ENCODE data around the gene PFKFB1. TPM values are rescaled to one million over a fixed set of nuclear protein-coding genes. Genes with fewer than 3 reads are reported as not detected.

Gene PFKFB1
- total RNA-seq = 1 to 10 TPM in 1 of 5 donors, under 1 TPM in 4; 0.18 to 1.4 (median 0.61) TPM
- total RNA-seq (2013) = 0.48 TPM
- 0.05 to 2.0 (median 0.59) reads per million in 29 experiments for total RNA-seq

DNA sequence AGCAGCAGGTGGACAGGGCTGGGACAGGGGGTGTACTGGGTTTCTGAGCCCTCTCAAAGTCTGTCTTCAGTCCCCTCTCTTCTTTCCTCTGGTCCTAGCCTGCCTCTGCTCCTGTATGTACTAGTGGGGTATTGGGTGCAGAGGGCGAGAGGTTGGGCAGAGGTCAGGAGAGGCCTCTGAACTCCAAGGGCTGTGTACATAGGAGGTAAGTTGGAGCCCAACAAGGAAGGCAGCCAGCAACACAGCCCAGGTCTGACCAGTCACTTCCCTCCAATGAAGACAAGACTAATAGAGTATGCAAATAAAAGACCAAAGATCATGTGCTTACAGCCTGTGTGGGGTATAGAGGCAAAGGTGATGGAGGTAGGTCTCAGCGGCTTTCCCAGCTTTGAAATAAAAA lies at the start of gene PFKFB1:
Gene PFKFB1, minus strand, starts transcription at position 90 of the 400 bp plus-strand sequence. CDS start 181 bp downstream, outside the sequence.
- Mint-ChIP-seq H3K27me3 (peaks cover 0 to 19% of the 10 kb centered on the region in 2 donors), H3K4me3 (no peak within 1 kb of the TSS), H3K4me1 (peaks cover 0 to under 1% (median 0%) of the 10 kb centered on the region in 3 donors), H3K27ac (no peak within 1 kb of the TSS), H3K9me3 (no peaks in the 10 kb centered on the region), H3K36me3 (no peaks in the 10 kb centered on the region)
- WGBS (ENCODE audit: insufficient coverage) = no CpG with 5 or more reads among the region's 2 CpGs
- no peak within 1 kb of the TSS for H3K27ac ChIP-seq (ENCODE audit: low read length)
- ChIA-PET CTCF (interaction anchor here in 1 of 2 donors (1.3 kb wide), 1 partner anchor 9 kb away, joined by 3 read pairs; no protein-coding TSS in a partner anchor), POLR2A (no interaction called here)
- ATAC-seq (replicated peaks in 1 of 4) (no peak), DNase-seq (no peak)
- H3K9me3 ChIP-seq = no peaks in the 10 kb centered on the region
- peaks cover 0 to under 1% of the 10 kb centered on the region in 2 experiments for H3K4me1 ChIP-seq (ENCODE audit: control insufficient read depth in 1 of 2, extremely low read depth in 1 of 2, insufficient read depth in 2 of 2, low read length in 2 of 2)
- no peaks in the 10 kb centered on the region for H3K27me3 ChIP-seq (replicated peaks in 1 of 2; ENCODE audit: control insufficient read depth in 2 of 2, extremely low read depth in 1 of 2, insufficient read depth in 2 of 2, low read length in 1 of 2)
- no peak within 1 kb of the TSS for H3K4me3 ChIP-seq (ENCODE audit: control insufficient read depth in 1 of 2, extremely low read depth in 1 of 2, low read length in 1 of 2)
- no peaks in the 10 kb centered on the region for H3K36me3 ChIP-seq (ENCODE audit: control insufficient read depth in 2 of 2, extremely low read depth in 1 of 2, insufficient read depth in 1 of 2, low read length in 1 of 2)

DNA sequence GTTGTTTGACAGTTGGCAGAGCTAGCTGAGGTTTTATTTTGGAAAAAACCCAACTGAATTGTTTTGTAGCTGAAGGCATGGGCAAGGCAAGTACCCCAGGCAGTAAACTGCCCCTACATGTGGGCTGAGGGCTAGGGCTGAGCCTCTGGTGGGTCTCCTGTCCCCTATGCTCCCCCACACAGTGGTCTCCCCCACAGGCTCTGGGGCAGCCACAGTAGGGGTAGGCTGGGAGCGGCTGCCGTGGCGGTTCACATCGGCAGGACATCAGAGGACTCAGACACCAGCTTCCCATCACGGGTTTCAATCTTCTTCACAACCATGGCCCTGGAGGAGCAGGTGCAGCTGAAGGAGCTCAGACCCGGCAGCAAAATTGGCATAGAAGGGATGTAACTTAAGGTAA lies 47.5 kb upstream of the PFKFB1 start:
- CTCF ChIA-PET = no interaction called here
- Histone ChIP-seq H3K4me3 (ENCODE audit: control insufficient read depth in 1 of 2, extremely low read depth in 1 of 2, low read length in 1 of 2) (no peak overlapping the region), H3K36me3 (ENCODE audit: control insufficient read depth in 2 of 2, extremely low read depth in 1 of 2, insufficient read depth in 1 of 2, low read length in 1 of 2) (no peaks in the 10 kb centered on the region), H3K9me3 (no peaks in the 10 kb centered on the region), H3K27me3 (replicated peaks in 1 of 2; ENCODE audit: control insufficient read depth in 2 of 2, extremely low read depth in 1 of 2, insufficient read depth in 2 of 2, low read length in 1 of 2) (no peaks in the 10 kb centered on the region), H3K4me1 (ENCODE audit: control insufficient read depth in 1 of 2, extremely low read depth in 1 of 2, insufficient read depth in 2 of 2, low read length in 2 of 2) (no peaks in the 10 kb centered on the region), H3K27ac (ENCODE audit: low read length) (no peak overlapping the region)
- WGBS (ENCODE audit: insufficient coverage) = no CpG with 5 or more reads among the region's 6 CpGs
- Mint-ChIP-seq H3K4me1 (no peaks in the 10 kb centered on the region), H3K36me3 (no peaks in the 10 kb centered on the region), H3K27ac (no peak overlapping the region), H3K4me3 (no peak overlapping the region), H3K9me3 (no peaks in the 10 kb centered on the region), H3K27me3 (no peaks in the 10 kb centered on the region)
- DNase-seq = no peak
- no peak for ATAC-seq (replicated peaks in 1 of 4)
- POLR2A ChIA-PET = no interaction called here

DNA sequence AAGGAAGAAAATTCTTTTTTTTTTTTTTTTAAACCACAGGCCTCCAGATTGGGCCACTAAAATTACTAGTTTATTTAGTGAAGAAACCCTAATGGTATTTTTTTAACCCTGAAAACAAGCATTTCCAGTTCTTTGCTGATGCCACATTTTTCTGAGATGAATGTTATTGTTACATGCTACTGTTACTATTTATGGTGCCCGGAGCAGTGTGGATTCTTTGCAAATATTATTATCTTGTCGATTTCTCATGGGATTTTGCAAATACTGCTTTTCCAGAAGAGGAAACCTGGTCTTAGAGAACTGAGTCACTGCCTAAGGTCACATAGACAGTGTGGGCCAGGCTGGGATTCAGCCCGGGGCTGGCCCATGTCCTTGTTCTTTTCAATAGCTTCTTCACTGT lies 45.5 kb upstream of the PFKFB1 start:
- Histone ChIP-seq H3K9me3 (no peaks in the 10 kb centered on the region), H3K36me3 (ENCODE audit: control insufficient read depth in 2 of 2, extremely low read depth in 1 of 2, insufficient read depth in 1 of 2, low read length in 1 of 2) (no peaks in the 10 kb centered on the region), H3K4me1 (ENCODE audit: control insufficient read depth in 1 of 2, extremely low read depth in 1 of 2, insufficient read depth in 2 of 2, low read length in 2 of 2) (no peaks in the 10 kb centered on the region), H3K27me3 (replicated peaks in 1 of 2; ENCODE audit: control insufficient read depth in 2 of 2, extremely low read depth in 1 of 2, insufficient read depth in 2 of 2, low read length in 1 of 2) (no peaks in the 10 kb centered on the region), H3K27ac (ENCODE audit: low read length) (no peak overlapping the region), H3K4me3 (ENCODE audit: control insufficient read depth in 1 of 2, extremely low read depth in 1 of 2, low read length in 1 of 2) (no peak overlapping the region)
- POLR2A ChIA-PET = no interaction called here
- Mint-ChIP-seq H3K4me1 (no peaks in the 10 kb centered on the region), H3K4me3 (no peak overlapping the region), H3K27ac (no peak overlapping the region), H3K36me3 (no peaks in the 10 kb centered on the region), H3K27me3 (no peaks in the 10 kb centered on the region), H3K9me3 (no peaks in the 10 kb centered on the region)
- CTCF ChIA-PET = interaction anchor here in 1 of 2 donors (0.7 kb wide), 1 partner anchor 595 kb away, joined by 3 read pairs; no protein-coding TSS in a partner anchor
- no peak for DNase-seq
- WGBS (ENCODE audit: insufficient coverage) = no CpG with 5 or more reads among the region's 3 CpGs
- ATAC-seq (replicated peaks in 1 of 4) = no peak

- H3K27ac Mint-ChIP-seq = no peak overlapping the region
- ChIA-PET CTCF (no interaction called here), POLR2A (no interaction called here)
- H3K4me3 Mint-ChIP-seq = no peak overlapping the region
- no peaks in the 10 kb centered on the region for H3K9me3 Mint-ChIP-seq
- H3K4me3 ChIP-seq (ENCODE audit: control insufficient read depth in 1 of 2, extremely low read depth in 1 of 2, low read length in 1 of 2) = no peak overlapping the region
- H3K36me3 ChIP-seq (ENCODE audit: control insufficient read depth in 2 of 2, extremely low read depth in 1 of 2, insufficient read depth in 1 of 2, low read length in 1 of 2) = no peaks in the 10 kb centered on the region
- ATAC-seq (replicated peaks in 1 of 4) = no peak
- no peak for DNase-seq
- H3K4me1 Mint-ChIP-seq = no peaks in the 10 kb centered on the region
- H3K27me3 Mint-ChIP-seq = peaks cover 0 to 3% of the 10 kb centered on the region in 2 donors
- H3K9me3 ChIP-seq = no peaks in the 10 kb centered on the region
- H3K27ac ChIP-seq (ENCODE audit: low read length) = no peak overlapping the region
- H3K27me3 ChIP-seq (replicated peaks in 1 of 2; ENCODE audit: control insufficient read depth in 2 of 2, extremely low read depth in 1 of 2, insufficient read depth in 2 of 2, low read length in 1 of 2) = no peaks in the 10 kb centered on the region
- WGBS (ENCODE audit: insufficient coverage) = no CpG with 5 or more reads among the region's 2 CpGs
- no peaks in the 10 kb centered on the region for H3K4me1 ChIP-seq (ENCODE audit: control insufficient read depth in 1 of 2, extremely low read depth in 1 of 2, insufficient read depth in 2 of 2, low read length in 2 of 2)
- H3K36me3 Mint-ChIP-seq = no peaks in the 10 kb centered on the region
These were observed 39.4 kb upstream of the PFKFB1 start for GRCh38 chrX:55033429-55033828.

GRCh38 chrX:55030271-55031205 lies 36.5 kb upstream of the PFKFB1 start, which contains the start of gene ALAS2:
Gene ALAS2 (minus strand): TSS chrX:55030977. CDS start chrX:55026000, 4,977 bp downstream.
- no peak within 1 kb of the TSS for H3K4me3 ChIP-seq (ENCODE audit: control insufficient read depth in 1 of 2, extremely low read depth in 1 of 2, low read length in 1 of 2)
- POLR2A ChIA-PET = no interaction called here
- CTCF ChIA-PET = interaction anchor here in 1 of 2 donors (0.5 kb wide), 1 partner anchor 1239 kb away, joined by 4 read pairs; no protein-coding TSS in a partner anchor
- H3K27me3 Mint-ChIP-seq = peaks cover 0 to 17% of the 10 kb centered on the region in 2 donors
- H3K27ac ChIP-seq (ENCODE audit: low read length) = no peak within 1 kb of the TSS
- no peaks in the 10 kb centered on the region for H3K27me3 ChIP-seq (replicated peaks in 1 of 2; ENCODE audit: control insufficient read depth in 2 of 2, extremely low read depth in 1 of 2, insufficient read depth in 2 of 2, low read length in 1 of 2)
- DNase-seq (no peak), ATAC-seq (replicated peaks in 1 of 4) (no peak)
- no peaks in the 10 kb centered on the region for H3K9me3 ChIP-seq
- no peaks in the 10 kb centered on the region for H3K9me3 Mint-ChIP-seq
- 90% methylated on average over 2 of the region's 7 CpGs for WGBS (ENCODE audit: insufficient coverage)
- H3K4me3 Mint-ChIP-seq = no peak within 1 kb of the TSS
- no peaks in the 10 kb centered on the region for H3K36me3 Mint-ChIP-seq
- no peaks in the 10 kb centered on the region for H3K4me1 ChIP-seq (ENCODE audit: control insufficient read depth in 1 of 2, extremely low read depth in 1 of 2, insufficient read depth in 2 of 2, low read length in 2 of 2)
- peaks cover 0 to 10% (median 3%) of the 10 kb centered on the region in 3 donors for H3K4me1 Mint-ChIP-seq
- no peaks in the 10 kb centered on the region for H3K36me3 ChIP-seq (ENCODE audit: control insufficient read depth in 2 of 2, extremely low read depth in 1 of 2, insufficient read depth in 1 of 2, low read length in 1 of 2)
- no peak within 1 kb of the TSS for H3K27ac Mint-ChIP-seq

DNA sequence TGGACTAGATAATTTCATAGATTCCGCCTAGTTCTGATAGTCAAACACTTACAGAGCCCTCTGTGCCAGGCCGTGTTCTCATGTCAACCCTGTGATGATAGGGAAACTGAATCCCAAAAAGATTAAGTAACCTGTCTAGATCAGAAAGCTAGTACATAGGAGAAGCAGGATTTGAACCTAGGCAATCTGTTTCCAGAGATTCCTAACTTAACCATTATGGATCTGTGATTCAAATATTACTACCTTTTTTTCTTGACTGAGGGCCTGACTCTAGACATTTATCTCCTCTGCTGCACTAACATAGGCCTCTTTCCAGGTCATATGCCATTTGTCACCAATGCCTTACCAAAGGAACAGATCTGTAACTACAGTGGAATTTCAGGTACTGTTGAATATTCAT lies 35.3 kb upstream of the PFKFB1 start:
- H3K9me3 ChIP-seq = no peaks in the 10 kb centered on the region
- DNase-seq (no peak), ATAC-seq (replicated peaks in 1 of 4) (no peak)
- no CpG with 5 or more reads among the region's 2 CpGs for WGBS (ENCODE audit: insufficient coverage)
- no peak overlapping the region for H3K27ac ChIP-seq (ENCODE audit: low read length)
- ChIA-PET POLR2A (no interaction called here), CTCF (no interaction called here)
- no peaks in the 10 kb centered on the region for H3K36me3 ChIP-seq (ENCODE audit: control insufficient read depth in 2 of 2, extremely low read depth in 1 of 2, insufficient read depth in 1 of 2, low read length in 1 of 2)
- Mint-ChIP-seq H3K36me3 (no peaks in the 10 kb centered on the region), H3K27ac (no peak overlapping the region), H3K4me1 (peaks cover 0 to 10% (median 3%) of the 10 kb centered on the region in 3 donors), H3K27me3 (peaks cover 0 to 22% of the 10 kb centered on the region in 2 donors), H3K9me3 (no peaks in the 10 kb centered on the region), H3K4me3 (no peak overlapping the region)
- H3K4me3 ChIP-seq (ENCODE audit: control insufficient read depth in 1 of 2, extremely low read depth in 1 of 2, low read length in 1 of 2) = no peak overlapping the region
- H3K4me1 ChIP-seq (ENCODE audit: control insufficient read depth in 1 of 2, extremely low read depth in 1 of 2, insufficient read depth in 2 of 2, low read length in 2 of 2) = no peaks in the 10 kb centered on the region
- H3K27me3 ChIP-seq (replicated peaks in 1 of 2; ENCODE audit: control insufficient read depth in 2 of 2, extremely low read depth in 1 of 2, insufficient read depth in 2 of 2, low read length in 1 of 2) = no peaks in the 10 kb centered on the region

All from T-cell (primary cell).